K562 (cell line): ENCODE data around the gene UBR3.

Experiments used
- CBX5 ChIP-seq: IDR thresholded peaks from 2 replicates; pipeline ENCODE4 v1.6.1; 2014; ENCODE audit warnings: low read depth, borderline replicate concordance
- CHD7 ChIP-seq: fragments of 200-600 bp; sonication (generic); IDR thresholded peaks from one replicate; pipeline ENCODE4 v1.6.1; 2012; ENCODE audit warnings: mild to moderate bottlenecking, low read depth, low read length, inconsistent platforms
- DLX4 ChIP-seq: fragments of 250-450 bp; sonication (Bioruptor Pico); IDR thresholded peaks from 2 replicates; pipeline ENCODE4 v1.6.1; 2021; ENCODE audit warnings: mild to moderate bottlenecking
- ELF1 ChIP-seq: fragments of 200-800 bp; sonication (Bioruptor generic); IDR thresholded peaks from 2 replicates; pipeline ENCODE4 v1.6.1; 2016; ENCODE audit warnings: missing genetic modification characterization, missing compliant biosample characterization
- FOXK2 ChIP-seq, 2 experiments: fragments of 450-650 bp; IDR thresholded peaks in 1 of 2; conservative IDR thresholded peaks in 1 of 2; 2 replicates each; pipeline ENCODE4 v1.6.1; 2016; ENCODE audit warnings: low read depth in 2 of 2, mild to moderate bottlenecking in 1 of 2
- KLF6 ChIP-seq: fragments of 250-450 bp; sonication (Bioruptor Pico); IDR thresholded peaks from 2 replicates; pipeline ENCODE4 v1.4.0; 2020; ENCODE audit warnings: mild to moderate bottlenecking, moderate library complexity, borderline replicate concordance
- MCM5 ChIP-seq: fragments of 450-650 bp; IDR thresholded peaks from 2 replicates; pipeline ENCODE4 v1.6.1; 2016; ENCODE audit warnings: low read depth
- ZBTB12 ChIP-seq: fragments of 250-450 bp; sonication (Bioruptor Pico); IDR thresholded peaks from 2 replicates; pipeline ENCODE4 v1.4.0; 2020
- ZZZ3 ChIP-seq: fragments of 450-650 bp; IDR thresholded peaks from 2 replicates; pipeline ENCODE4 v1.6.1; 2016; ENCODE audit warnings: antibody characterized with exemption, mild to moderate bottlenecking, moderate library complexity
- TF ChIP-seq, protein P1 (sequence below): fragments of 250-450 bp; sonication (Bioruptor Pico); IDR thresholded peaks from 2 replicates; pipeline ENCODE4 v1.4.0; 2020; ENCODE audit warnings: borderline replicate concordance
- TF ChIP-seq, protein P2 (sequence below), 3 experiments: IDR thresholded peaks in 2 of 3; conservative IDR thresholded peaks in 1 of 3; 2 replicates each; pipeline ENCODE4 v1.5.1; 2011 to 2012; ENCODE audit warnings: low read length in 3 of 3, mild to moderate bottlenecking in 3 of 3, control low read depth in 2 of 3, improper control_type of control experiment in 1 of 3, inconsistent platforms in 1 of 3, low read depth in 1 of 3, mixed read lengths in 1 of 3, moderate library complexity in 1 of 3; ENCODE audit not compliant: insufficient read depth in 2 of 3
- TF ChIP-seq, protein P3 (sequence below): sonication (generic); formaldehyde crosslinking; IDR thresholded peaks from 2 replicates; pipeline ENCODE4 v1.9.0; 2022; ENCODE audit warnings: mild to moderate bottlenecking, missing genetic modification reagents

DNA sequence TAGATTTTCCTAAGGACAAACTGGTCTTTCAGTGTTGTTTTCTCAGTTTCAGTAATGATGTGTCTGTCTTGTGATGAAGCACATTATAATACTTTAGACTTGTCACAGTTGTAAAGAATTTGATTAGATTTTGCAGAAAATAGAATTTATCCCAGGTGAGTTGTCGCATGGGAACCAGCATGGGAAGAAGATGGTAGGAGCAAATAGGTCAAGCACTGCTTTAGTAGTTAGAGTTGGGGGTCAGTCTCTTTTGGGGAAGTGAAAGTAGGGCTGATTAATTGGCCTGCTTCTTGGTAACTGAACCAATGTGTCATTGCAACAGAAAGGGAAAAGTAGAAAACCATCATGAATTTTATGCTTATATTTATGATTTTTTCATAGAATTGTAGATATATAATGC lies 197.5 kb downstream of the UBR3 start:
- TF ChIP-seq ZZZ3 (no peak), KLF6 (CRISPR knock-in tag) (no peak), FOXK2 (conservative IDR thresholded peaks at IDR 0.05 in 1 of 2, IDR thresholded peaks at IDR 0.05 in 1 of 2; ENCODE audit: low read depth in 2 of 2) (no peak), DLX4 (CRISPR knock-in tag) (no peak), ELF1 (tag) (no peak), CBX5 (no peak), CHD7 (no peak), ZBTB12 (CRISPR knock-in tag) (no peak), MCM5 (no peak)
- TF ChIP-seq, protein P1, sequence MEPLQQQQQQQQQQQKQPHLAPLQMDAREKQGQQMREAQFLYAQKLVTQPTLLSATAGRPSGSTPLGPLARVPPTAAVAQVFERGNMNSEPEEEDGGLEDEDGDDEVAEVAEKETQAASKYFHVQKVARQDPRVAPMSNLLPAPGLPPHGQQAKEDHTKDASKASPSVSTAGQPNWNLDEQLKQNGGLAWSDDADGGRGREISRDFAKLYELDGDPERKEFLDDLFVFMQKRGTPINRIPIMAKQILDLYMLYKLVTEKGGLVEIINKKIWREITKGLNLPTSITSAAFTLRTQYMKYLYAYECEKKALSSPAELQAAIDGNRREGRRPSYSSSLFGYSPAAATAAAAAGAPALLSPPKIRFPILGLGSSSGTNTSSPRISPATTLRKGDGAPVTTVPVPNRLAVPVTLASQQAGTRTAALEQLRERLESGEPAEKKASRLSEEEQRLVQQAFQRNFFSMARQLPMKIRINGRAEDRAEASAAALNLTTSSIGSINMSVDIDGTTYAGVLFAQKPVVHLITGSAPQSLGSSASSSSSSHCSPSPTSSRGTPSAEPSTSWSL (CRISPR knock-in tag): no peak
- TF ChIP-seq, protein P2, sequence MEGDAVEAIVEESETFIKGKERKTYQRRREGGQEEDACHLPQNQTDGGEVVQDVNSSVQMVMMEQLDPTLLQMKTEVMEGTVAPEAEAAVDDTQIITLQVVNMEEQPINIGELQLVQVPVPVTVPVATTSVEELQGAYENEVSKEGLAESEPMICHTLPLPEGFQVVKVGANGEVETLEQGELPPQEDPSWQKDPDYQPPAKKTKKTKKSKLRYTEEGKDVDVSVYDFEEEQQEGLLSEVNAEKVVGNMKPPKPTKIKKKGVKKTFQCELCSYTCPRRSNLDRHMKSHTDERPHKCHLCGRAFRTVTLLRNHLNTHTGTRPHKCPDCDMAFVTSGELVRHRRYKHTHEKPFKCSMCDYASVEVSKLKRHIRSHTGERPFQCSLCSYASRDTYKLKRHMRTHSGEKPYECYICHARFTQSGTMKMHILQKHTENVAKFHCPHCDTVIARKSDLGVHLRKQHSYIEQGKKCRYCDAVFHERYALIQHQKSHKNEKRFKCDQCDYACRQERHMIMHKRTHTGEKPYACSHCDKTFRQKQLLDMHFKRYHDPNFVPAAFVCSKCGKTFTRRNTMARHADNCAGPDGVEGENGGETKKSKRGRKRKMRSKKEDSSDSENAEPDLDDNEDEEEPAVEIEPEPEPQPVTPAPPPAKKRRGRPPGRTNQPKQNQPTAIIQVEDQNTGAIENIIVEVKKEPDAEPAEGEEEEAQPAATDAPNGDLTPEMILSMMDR (IDR thresholded peaks at IDR 0.05 in 2 of 3, conservative IDR thresholded peaks at IDR 0.05 in 1 of 3; ENCODE audit: insufficient read depth in 2 of 3, low read depth in 1 of 3, low read length in 3 of 3): no peak
- TF ChIP-seq, protein P3, sequence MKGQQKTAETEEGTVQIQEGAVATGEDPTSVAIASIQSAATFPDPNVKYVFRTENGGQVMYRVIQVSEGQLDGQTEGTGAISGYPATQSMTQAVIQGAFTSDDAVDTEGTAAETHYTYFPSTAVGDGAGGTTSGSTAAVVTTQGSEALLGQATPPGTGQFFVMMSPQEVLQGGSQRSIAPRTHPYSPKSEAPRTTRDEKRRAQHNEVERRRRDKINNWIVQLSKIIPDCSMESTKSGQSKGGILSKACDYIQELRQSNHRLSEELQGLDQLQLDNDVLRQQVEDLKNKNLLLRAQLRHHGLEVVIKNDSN: no peak
